SK-N-SH (cell line): ENCODE measurements around the gene GPANK1.

Experiments
- CHD2 ChIP-seq: fragments of 150-350 bp; IDR thresholded peaks from 2 replicates; pipeline ENCODE4 v1.6.1; 2018; ENCODE audit warnings: low read length; ENCODE audit not compliant: partially characterized antibody
- CTCF ChIP-seq: fragments of 200-600 bp; sonication (generic); IDR thresholded peaks from 2 replicates; pipeline ENCODE4 v1.6.1; 2017; ENCODE audit warnings: antibody characterized with exemption, mild to moderate bottlenecking, moderate library complexity
- FOXJ3 ChIP-seq: sonication (generic); formaldehyde crosslinking; IDR thresholded peaks from 2 replicates; pipeline ENCODE4 v1.5.1; 2020; ENCODE audit warnings: mild to moderate bottlenecking, missing genetic modification reagents
- GATA2 ChIP-seq: sonication (generic); formaldehyde crosslinking; IDR thresholded peaks from 2 replicates; pipeline ENCODE4 v1.5.0; 2020; ENCODE audit warnings: mild to moderate bottlenecking, missing genetic modification reagents
- POLR2AphosphoS5 ChIP-seq: IDR thresholded peaks from 2 replicates; pipeline ENCODE4 v1.6.1; 2012; ENCODE audit warnings: low read depth, low read length
- RAD21 ChIP-seq: IDR thresholded peaks from 2 replicates; pipeline ENCODE4 v1.6.1; 2012; ENCODE audit warnings: mild to moderate bottlenecking, low read length
- SMC3 ChIP-seq: IDR thresholded peaks from 2 replicates; pipeline ENCODE4 v1.6.1; 2012; ENCODE audit warnings: low read depth, low read length, improper control_type of control experiment
- TAF1 ChIP-seq: IDR thresholded peaks from 2 replicates; pipeline ENCODE4 v1.6.1; 2012; ENCODE audit warnings: low read depth, mild to moderate bottlenecking, low read length, moderate library complexity, borderline replicate concordance
- USF1 ChIP-seq: IDR thresholded peaks from 2 replicates; pipeline ENCODE4 v1.4.0; 2012; ENCODE audit warnings: low read depth, borderline replicate concordance
- YY1 ChIP-seq: IDR thresholded peaks from 2 replicates; pipeline ENCODE4 v1.4.0; 2012; ENCODE audit warnings: low read depth, mild to moderate bottlenecking

GRCh38 chr6:31626952-31627351, 37.8 kb downstream of the GPANK1 start:
- TF ChIP-seq TAF1 (no peak), FOXJ3 (CRISPR knock-in tag) (no peak), RAD21 (no peak), SMC3 (no peak), CTCF (no peak), POLR2AphosphoS5 (no peak), CHD2 (no peak), GATA2 (no peak), YY1 (no peak), USF1 (no peak)
